ENCODE measurements around the gene CYB5R4. TPM values are rescaled to one million over a fixed set of nuclear protein-coding genes. Genes with fewer than 3 reads are reported as not detected.
A peak's percentile ranks its signal among the peaks of the same experiment; 100 is the strongest.

CYB5R4 gene
- total RNA-seq, 1 experiment from 2014 or later = 23.8 TPM

DNA sequence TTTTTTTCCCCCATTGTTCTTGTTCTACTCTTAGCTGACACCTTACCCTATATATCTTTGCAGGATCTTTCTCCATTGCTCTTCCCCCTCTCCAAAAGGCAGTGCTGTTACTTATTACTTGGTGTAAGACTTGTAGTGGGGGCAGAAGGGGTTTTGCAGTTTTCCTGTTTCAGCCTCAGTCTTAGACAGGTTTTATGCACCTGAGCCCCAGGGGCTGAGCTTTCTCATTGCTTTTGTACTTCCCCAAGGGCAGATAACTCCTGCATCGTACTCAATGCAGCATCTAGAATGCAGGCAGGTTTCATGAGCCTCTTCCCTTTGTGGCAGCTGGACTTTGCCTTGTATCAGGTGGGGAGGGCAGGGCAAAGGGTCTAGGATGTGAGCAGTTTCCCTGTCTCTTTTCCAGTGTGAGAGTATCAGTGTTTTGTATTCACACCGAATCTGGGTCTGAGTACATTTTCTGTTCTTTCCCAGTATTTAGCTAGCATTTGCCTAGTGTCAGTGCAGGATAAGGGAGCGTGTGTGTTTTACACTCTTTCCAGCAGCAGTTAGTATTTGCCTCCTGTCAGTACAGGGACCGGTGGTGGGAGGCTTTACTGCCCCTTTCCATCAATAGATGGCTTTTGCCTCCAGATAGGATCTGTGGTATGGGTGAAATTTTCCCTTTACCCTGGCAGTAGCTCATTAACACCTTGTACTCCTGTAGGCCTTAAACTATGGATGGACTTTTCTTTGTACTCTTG lies 19.6 kb downstream of the CYB5R4 start:
- H3K27me3 ChIP-seq (replicated peaks; ENCODE audit: insufficient read depth, low read depth, low read length, poor library complexity) = no peaks in the 10 kb centered on the region
- H3K4me3 ChIP-seq (ENCODE audit: low read depth, low read length, poor library complexity, severe bottlenecking) = no peak overlapping the region
- ChIA-PET POLR2A (ENCODE audit: low non-redundant PET) (no interaction called here), CTCF (no interaction called here)
- no peaks in the 10 kb centered on the region for H3K36me3 ChIP-seq (ENCODE audit: insufficient read depth, low read length, poor library complexity, severe bottlenecking)
- no TSS peak for BruUV-seq (replicated peaks)
- no peaks in the 10 kb centered on the region for H3K9me3 ChIP-seq (ENCODE audit: low read depth, low read length, poor library complexity, severe bottlenecking)
- no peak for DNase-seq (ENCODE audit: low spot score)
- H3K4me1 ChIP-seq (ENCODE audit: insufficient read depth, low read length, poor library complexity, severe bottlenecking) = peaks cover 10% of the 10 kb centered on the region
- no peak for TF ChIP-seq EZH2 (IDR thresholded peaks at IDR 0.05; ENCODE audit: borderline replicate concordance, low read depth, low read length, poor library complexity, severe bottlenecking)
- TF ChIP-seq, protein P1, sequence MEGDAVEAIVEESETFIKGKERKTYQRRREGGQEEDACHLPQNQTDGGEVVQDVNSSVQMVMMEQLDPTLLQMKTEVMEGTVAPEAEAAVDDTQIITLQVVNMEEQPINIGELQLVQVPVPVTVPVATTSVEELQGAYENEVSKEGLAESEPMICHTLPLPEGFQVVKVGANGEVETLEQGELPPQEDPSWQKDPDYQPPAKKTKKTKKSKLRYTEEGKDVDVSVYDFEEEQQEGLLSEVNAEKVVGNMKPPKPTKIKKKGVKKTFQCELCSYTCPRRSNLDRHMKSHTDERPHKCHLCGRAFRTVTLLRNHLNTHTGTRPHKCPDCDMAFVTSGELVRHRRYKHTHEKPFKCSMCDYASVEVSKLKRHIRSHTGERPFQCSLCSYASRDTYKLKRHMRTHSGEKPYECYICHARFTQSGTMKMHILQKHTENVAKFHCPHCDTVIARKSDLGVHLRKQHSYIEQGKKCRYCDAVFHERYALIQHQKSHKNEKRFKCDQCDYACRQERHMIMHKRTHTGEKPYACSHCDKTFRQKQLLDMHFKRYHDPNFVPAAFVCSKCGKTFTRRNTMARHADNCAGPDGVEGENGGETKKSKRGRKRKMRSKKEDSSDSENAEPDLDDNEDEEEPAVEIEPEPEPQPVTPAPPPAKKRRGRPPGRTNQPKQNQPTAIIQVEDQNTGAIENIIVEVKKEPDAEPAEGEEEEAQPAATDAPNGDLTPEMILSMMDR (conservative IDR thresholded peaks at IDR 0.05; ENCODE audit: low read depth, low read length) = no peak
- intact Hi-C loops (cut with micrococcal nuclease; ENCODE audit: unreplicated experiment) = no loop called here
- H3K27ac ChIP-seq (ENCODE audit: low read depth, low read length, poor library complexity, severe bottlenecking) = no peak overlapping the region

DNA sequence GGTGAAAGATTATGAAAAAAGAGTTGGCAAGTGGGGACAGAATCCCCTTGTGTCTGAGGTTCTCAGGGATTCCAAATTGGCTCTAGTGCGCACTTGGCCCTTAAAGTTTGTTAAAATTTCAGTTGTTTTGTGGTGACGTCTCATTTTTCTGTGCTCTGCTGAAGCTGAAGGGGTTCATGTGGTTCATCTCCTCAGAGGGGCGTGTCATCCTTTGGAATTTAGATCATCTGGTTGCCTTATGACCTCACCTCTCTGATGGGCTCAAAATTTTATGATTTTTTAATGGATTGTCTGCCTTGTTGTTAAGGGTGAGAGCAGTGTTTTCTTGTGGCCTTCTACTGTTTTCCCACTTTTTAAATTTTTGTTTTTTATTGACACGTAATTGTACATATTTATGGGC lies 20.3 kb downstream of the CYB5R4 start:
- BruUV-seq (replicated peaks) = no TSS peak
- no peak overlapping the region for H3K27ac ChIP-seq (ENCODE audit: low read depth, low read length, poor library complexity, severe bottlenecking)
- TF ChIP-seq, protein P1 (conservative IDR thresholded peaks at IDR 0.05; ENCODE audit: low read depth, low read length) = no peak
- no peak for TF ChIP-seq EZH2 (IDR thresholded peaks at IDR 0.05; ENCODE audit: borderline replicate concordance, low read depth, low read length, poor library complexity, severe bottlenecking)
- H3K27me3 ChIP-seq (replicated peaks; ENCODE audit: insufficient read depth, low read depth, low read length, poor library complexity) = no peaks in the 10 kb centered on the region
- intact Hi-C loops (cut with micrococcal nuclease; ENCODE audit: unreplicated experiment) = loop anchor here (10.0 kb wide), 3 partner anchors 695 to 1445 kb away; no protein-coding TSS in a partner anchor
- peaks cover 17% of the 10 kb centered on the region for H3K4me1 ChIP-seq (ENCODE audit: insufficient read depth, low read length, poor library complexity, severe bottlenecking)
- H3K36me3 ChIP-seq (ENCODE audit: insufficient read depth, low read length, poor library complexity, severe bottlenecking) = no peaks in the 10 kb centered on the region
- POLR2A ChIA-PET (ENCODE audit: low non-redundant PET) = no interaction called here
- no peak overlapping the region for H3K4me3 ChIP-seq (ENCODE audit: low read depth, low read length, poor library complexity, severe bottlenecking)
- H3K9me3 ChIP-seq (ENCODE audit: low read depth, low read length, poor library complexity, severe bottlenecking) = no peaks in the 10 kb centered on the region
- CTCF ChIA-PET = no interaction called here
- no peak for DNase-seq (ENCODE audit: low spot score)

DNA sequence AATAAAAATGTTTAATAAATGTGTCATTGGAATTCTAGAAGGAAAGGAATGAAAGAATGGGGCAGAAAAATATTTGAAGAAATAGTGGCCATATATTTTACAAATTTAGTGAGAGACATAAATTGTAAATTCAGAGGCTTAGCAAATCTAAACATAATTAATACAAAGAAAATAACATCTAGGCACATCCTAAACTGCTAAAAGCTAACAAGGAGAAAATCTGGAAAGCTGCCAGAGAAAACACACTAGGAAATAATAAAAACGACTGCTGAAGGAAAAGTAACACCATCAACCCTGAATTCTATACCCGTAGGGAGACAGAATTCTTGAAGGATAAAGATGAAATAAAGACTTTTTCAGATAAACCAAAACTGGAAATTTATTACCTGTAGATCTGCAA lies 23.8 kb downstream of the CYB5R4 start:
- H3K27ac ChIP-seq (ENCODE audit: low read depth, low read length, poor library complexity, severe bottlenecking) = no peak overlapping the region
- H3K27me3 ChIP-seq (replicated peaks; ENCODE audit: insufficient read depth, low read depth, low read length, poor library complexity) = no peaks in the 10 kb centered on the region
- POLR2A ChIA-PET (ENCODE audit: low non-redundant PET) = no interaction called here
- peak; percentile 23 for DNase-seq (ENCODE audit: low spot score)
- peaks cover 18% of the 10 kb centered on the region for H3K4me1 ChIP-seq (ENCODE audit: insufficient read depth, low read length, poor library complexity, severe bottlenecking)
- no TSS peak for BruUV-seq (replicated peaks)
- H3K36me3 ChIP-seq (ENCODE audit: insufficient read depth, low read length, poor library complexity, severe bottlenecking) = no peaks in the 10 kb centered on the region
- intact Hi-C loops (cut with micrococcal nuclease; ENCODE audit: unreplicated experiment) = loop anchor here (10.0 kb wide), 3 partner anchors 692 to 1442 kb away; no protein-coding TSS in a partner anchor
- CTCF ChIA-PET = interaction anchor here (0.6 kb wide), 2 partner anchors 338 to 648 kb away, joined by 3 to 9 read pairs; no protein-coding TSS in a partner anchor
- H3K9me3 ChIP-seq (ENCODE audit: low read depth, low read length, poor library complexity, severe bottlenecking) = no peaks in the 10 kb centered on the region
- H3K4me3 ChIP-seq (ENCODE audit: low read depth, low read length, poor library complexity, severe bottlenecking) = no peak overlapping the region
- no peak for TF ChIP-seq EZH2 (IDR thresholded peaks at IDR 0.05; ENCODE audit: borderline replicate concordance, low read depth, low read length, poor library complexity, severe bottlenecking)
- TF ChIP-seq, protein P1 (conservative IDR thresholded peaks at IDR 0.05; ENCODE audit: low read depth, low read length) = no peak
